HG02571 (cell line): ENCODE data around the gene CLPTM1.
A peak's percentile ranks its signal among the peaks of the same experiment; 100 is the strongest.
"Not testable (repeated sequence)": the region's sequence is repeated elsewhere in the genome, so short reads cannot be mapped to it uniquely, and the experiment has no call there.

Experiments used
- ATAC-seq: cut with Tn5 transposase; IDR thresholded peaks from one replicate; pipeline ENCODE4 v1.9.1; 2021; ENCODE audit warnings: mild to moderate bottlenecking, moderate library complexity; ENCODE audit not compliant: unreplicated experiment

Gene CLPTM1

GRCh38 chr19:44954649-44955504, at the start of gene CLPTM1:
CLPTM1 (plus strand) TSS chr19:44955380; CDS start chr19:44955396, 16 bp downstream.
- peak; percentile 77 for ATAC-seq

GRCh38 chr19:44905437-44906160, 49.6 kb upstream of the CLPTM1 start, which contains the start of gene APOE:
APOE (plus strand) TSS chr19:44905796; CDS start chr19:44906625, 829 bp downstream.
- ATAC-seq, result no peak

GRCh38 chr19:44907613-44908012, 47.6 kb upstream of the CLPTM1 start:
- no peak for ATAC-seq

GRCh38 chr19:44908074-44908835, 46.9 kb upstream of the CLPTM1 start:
- no peak for ATAC-seq

- ATAC-seq, result no peak
These were observed 46.3 kb upstream of the CLPTM1 start for GRCh38 chr19:44908836-44909261.

- no peak for ATAC-seq
These were observed 45.4 kb upstream of the CLPTM1 start for GRCh38 chr19:44909775-44910174.

- not testable (repeated sequence) for ATAC-seq
These were observed 43.3 kb upstream of the CLPTM1 start for GRCh38 chr19:44911896-44912295.

DNA sequence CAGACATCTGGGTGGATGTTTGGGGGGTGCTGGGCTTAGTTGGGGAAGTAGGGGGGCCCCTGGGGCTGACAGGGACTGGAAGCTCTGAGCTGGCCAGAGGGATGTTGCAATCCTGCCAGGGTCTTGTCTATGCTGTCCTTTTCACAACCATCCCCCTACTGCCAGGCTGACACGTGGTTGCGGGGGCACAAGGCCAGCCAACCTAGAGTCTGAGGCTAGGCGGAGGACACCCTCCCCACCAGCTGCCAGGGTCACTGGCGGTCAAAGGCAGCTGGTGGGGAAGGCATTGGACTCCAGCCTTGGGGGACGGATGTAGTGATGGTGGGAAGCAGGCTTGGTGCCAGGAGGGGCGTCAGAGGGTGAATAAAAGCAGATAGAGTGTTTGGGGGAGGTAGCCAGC, 42.3 kb upstream of the CLPTM1 start:
- ATAC-seq, result no peak

DNA sequence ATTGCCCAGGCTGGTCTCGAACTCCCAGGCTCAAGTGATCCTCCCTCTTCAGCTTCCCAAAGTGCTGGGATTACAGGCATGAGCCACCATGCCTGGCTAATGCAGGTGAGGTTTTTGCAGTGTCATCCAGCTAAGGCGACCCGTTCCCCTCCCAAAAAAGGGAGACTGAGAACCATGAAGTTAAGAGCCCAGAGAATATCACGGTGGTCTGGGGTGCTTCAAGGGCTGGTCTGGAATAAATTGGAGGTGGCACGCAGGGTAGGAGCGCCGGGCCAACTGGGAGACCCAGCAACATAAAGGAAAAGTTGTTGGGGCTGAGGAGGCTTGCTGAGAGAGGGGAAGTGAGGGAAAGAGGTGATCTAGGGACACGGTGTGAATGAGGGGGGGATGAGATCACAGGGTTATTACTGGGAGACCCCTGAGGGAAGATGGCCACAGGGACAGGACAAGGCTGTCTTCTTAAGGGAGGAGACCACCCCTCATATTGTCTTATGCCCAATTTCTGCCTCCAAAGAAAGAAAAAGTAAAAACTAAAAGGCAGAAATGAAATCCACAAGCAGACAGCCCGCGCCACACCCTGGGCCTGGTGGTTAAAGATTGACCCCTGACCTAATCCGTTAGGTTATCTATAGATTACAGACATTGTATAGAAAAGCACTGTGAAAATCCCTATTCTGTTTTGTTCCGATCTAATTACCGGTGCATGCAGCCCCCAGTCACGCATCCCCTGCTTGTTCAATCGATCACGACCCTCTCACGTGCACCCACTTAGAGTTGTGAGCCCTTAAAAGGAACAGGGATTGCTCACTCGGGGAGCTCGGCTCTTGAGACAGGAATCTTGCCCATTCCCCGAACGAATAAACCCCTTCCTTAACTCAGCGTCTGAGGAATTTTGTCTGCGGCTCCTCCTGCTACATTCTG, 41.4 kb upstream of the CLPTM1 start:
- ATAC-seq, result not testable (repeated sequence)

- peak; percentile 89 for ATAC-seq
These were observed 40.6 kb upstream of the CLPTM1 start, which contains the start of gene APOC1 for GRCh38 chr19:44914433-44915206. APOC1 (plus strand) TSS chr19:44914608; CDS start chr19:44914892, 284 bp downstream.

GRCh38 chr19:44924243-44924725, 30.9 kb upstream of the CLPTM1 start:
- no peak for ATAC-seq

GRCh38 chr19:44925114-44925891, 29.9 kb upstream of the CLPTM1 start:
- no peak for ATAC-seq

- not testable (repeated sequence) for ATAC-seq
These were observed 28.7 kb upstream of the CLPTM1 start for GRCh38 chr19:44926245-44927077.

DNA sequence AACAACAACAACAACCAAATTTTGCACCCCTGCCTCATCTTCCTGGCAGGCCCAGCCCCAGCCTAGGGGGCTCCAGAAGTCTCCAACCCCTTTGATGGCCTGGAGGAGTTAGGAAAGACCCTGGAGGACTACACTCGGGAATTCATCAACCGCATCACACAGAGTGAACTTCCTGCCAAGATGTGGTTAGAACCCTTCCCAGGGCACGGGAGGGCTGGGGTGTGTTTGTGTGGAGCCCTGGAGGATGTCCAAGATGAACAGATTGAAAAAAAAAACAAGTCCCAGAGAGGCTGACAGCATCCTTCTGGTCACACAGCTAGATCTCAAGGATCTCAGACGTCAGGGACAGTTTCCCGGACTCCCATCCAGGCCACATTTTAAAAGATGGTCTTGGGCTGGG, 27.4 kb upstream of the CLPTM1 start:
- no peak for ATAC-seq

- ATAC-seq, result no peak
These were observed 25.1 kb upstream of the CLPTM1 start for GRCh38 chr19:44930088-44930487.

DNA sequence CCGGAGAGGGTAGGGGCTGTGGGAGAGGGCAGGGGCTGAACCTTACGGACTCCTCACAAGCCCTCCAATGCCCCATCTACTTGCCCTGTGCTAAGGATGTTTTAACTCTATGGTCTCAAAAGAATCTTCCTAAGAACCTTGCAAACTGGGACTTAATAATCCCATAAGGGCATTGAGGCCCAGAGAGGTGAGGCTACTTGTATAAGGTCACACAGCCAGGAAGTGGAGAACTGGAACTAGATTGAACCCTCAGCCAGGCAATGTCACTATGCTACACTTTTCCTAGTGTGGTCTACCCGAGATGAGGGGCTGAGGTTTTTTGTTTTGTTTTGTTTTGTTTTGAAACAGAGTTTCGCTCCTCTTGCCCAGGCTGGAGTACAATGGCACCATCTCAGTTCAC, 23.6 kb upstream of the CLPTM1 start:
- no peak for ATAC-seq

- ATAC-seq, result no peak
These were observed 15.5 kb upstream of the CLPTM1 start for GRCh38 chr19:44939668-44940067.
